ENCODE results near the gene MYO18B. TPM values are rescaled to one million over a fixed set of nuclear protein-coding genes. Genes with fewer than 3 reads are reported as not detected.
"Not testable (repeated sequence)": the region's sequence is repeated elsewhere in the genome, so short reads cannot be mapped to it uniquely, and the experiment has no call there.

Gene MYO18B
- total RNA-seq, 1 experiment from 2014 or later = 0.03 TPM

- H3K27me3 ChIP-seq (ENCODE audit: control insufficient read depth, insufficient read depth, low read length) = no peaks in the 10 kb centered on the region
- H3K36me3 ChIP-seq (replicated peaks; ENCODE audit: control insufficient read depth, insufficient read depth, low read length) = no peaks in the 10 kb centered on the region
- no peak overlapping the region for H3K4me3 ChIP-seq (ENCODE audit: insufficient read depth, low read depth, low read length)
- DNase-seq = no peak
Observed at GRCh38 chr22:25962711-25963110, 220.7 kb downstream of the MYO18B start.

DNA sequence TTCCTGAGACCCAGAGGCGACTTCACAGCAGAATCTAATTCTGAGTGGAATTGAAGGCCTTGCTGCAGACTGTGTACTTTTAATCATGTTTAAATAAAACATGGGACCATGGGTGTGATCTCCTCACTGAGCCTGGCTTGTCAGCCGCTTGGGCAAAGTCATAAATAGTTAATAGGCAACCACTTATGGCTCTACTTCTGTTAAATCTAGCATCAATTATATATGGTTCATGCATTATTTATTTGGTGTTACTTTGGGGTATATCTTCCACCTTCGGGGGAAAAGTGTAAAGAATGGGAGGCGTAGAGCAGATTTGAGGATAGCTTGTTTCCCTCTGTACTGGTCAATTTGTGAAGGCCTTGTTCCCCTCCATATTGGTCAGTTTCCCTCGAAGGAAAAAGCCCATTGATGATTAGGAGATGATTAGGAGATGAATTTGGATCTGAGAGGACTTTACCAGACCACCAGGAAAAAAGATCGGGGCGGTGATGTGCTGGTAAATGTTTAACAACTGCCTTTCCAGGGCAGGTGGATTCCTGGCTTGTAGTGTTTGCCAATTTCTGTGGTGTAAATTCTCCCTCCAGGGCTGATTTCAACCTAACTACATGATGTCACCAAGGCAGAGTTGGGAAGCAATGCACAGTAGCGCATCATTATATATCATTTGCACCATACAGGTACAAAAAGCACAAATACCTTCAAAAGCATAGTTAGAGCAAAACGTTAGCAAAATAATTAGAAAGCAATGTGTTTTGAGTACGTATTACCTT, 223.2 kb downstream of the MYO18B start:
- Histone ChIP-seq H3K36me3 (replicated peaks; ENCODE audit: control insufficient read depth, insufficient read depth, low read length) (no peaks in the 10 kb centered on the region), H3K4me3 (ENCODE audit: insufficient read depth, low read depth, low read length) (no peak overlapping the region), H3K27me3 (ENCODE audit: control insufficient read depth, insufficient read depth, low read length) (no peaks in the 10 kb centered on the region)
- no peak for DNase-seq

GRCh38 chr22:25966448-25966913, 224.5 kb downstream of the MYO18B start:
- Histone ChIP-seq H3K4me3 (ENCODE audit: insufficient read depth, low read depth, low read length) (no peak overlapping the region), H3K27me3 (ENCODE audit: control insufficient read depth, insufficient read depth, low read length) (no peaks in the 10 kb centered on the region), H3K36me3 (replicated peaks; ENCODE audit: control insufficient read depth, insufficient read depth, low read length) (no peaks in the 10 kb centered on the region)
- DNase-seq = no peak

- H3K4me3 ChIP-seq (ENCODE audit: insufficient read depth, low read depth, low read length) = no peak overlapping the region
- H3K27me3 ChIP-seq (ENCODE audit: control insufficient read depth, insufficient read depth, low read length) = no peaks in the 10 kb centered on the region
- H3K36me3 ChIP-seq (replicated peaks; ENCODE audit: control insufficient read depth, insufficient read depth, low read length) = no peaks in the 10 kb centered on the region
- DNase-seq = no peak
Observed at GRCh38 chr22:25969286-25969685, 227.3 kb downstream of the MYO18B start.

GRCh38 chr22:25969901-25970300, 227.9 kb downstream of the MYO18B start:
- H3K36me3 ChIP-seq (replicated peaks; ENCODE audit: control insufficient read depth, insufficient read depth, low read length) = no peaks in the 10 kb centered on the region
- DNase-seq = no peak
- no peaks in the 10 kb centered on the region for H3K27me3 ChIP-seq (ENCODE audit: control insufficient read depth, insufficient read depth, low read length)
- H3K4me3 ChIP-seq (ENCODE audit: insufficient read depth, low read depth, low read length) = no peak overlapping the region

DNA sequence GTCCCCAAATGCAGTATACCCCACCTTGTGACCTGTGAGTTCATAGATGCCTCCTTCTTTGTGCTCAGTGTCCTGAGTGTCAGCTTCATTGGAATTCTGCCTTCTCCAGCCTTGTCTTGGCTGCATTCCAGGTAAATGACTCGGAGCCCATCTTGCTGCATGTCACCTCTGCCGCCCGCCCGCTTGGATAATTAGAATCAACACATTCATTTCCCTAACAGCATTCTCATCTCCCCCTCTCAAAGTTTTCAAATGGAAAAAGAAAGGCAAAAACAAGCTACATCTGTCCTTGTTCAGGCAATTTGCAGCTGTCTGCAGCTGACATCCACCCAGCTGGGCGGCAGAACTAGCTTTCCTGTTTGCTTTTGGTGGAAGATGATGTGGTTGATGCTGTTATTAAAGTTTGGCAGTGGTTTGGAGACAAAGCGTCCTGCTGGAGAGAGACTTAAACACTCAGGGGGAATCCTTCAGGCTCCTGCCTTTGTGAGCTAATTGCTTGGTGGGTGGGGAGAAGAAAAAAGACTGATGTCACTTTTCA, 228.5 kb downstream of the MYO18B start:
- no peak for DNase-seq
- Histone ChIP-seq H3K36me3 (replicated peaks; ENCODE audit: control insufficient read depth, insufficient read depth, low read length) (no peaks in the 10 kb centered on the region), H3K27me3 (ENCODE audit: control insufficient read depth, insufficient read depth, low read length) (no peaks in the 10 kb centered on the region), H3K4me3 (ENCODE audit: insufficient read depth, low read depth, low read length) (no peak overlapping the region)

GRCh38 chr22:25970999-25971811, 229.2 kb downstream of the MYO18B start:
- Histone ChIP-seq H3K27me3 (ENCODE audit: control insufficient read depth, insufficient read depth, low read length) (no peaks in the 10 kb centered on the region), H3K36me3 (replicated peaks; ENCODE audit: control insufficient read depth, insufficient read depth, low read length) (no peaks in the 10 kb centered on the region), H3K4me3 (ENCODE audit: insufficient read depth, low read depth, low read length) (no peak overlapping the region)
- DNase-seq = no peak

GRCh38 chr22:25972397-25972796, 230.4 kb downstream of the MYO18B start:
- no peak for DNase-seq
- H3K27me3 ChIP-seq (ENCODE audit: control insufficient read depth, insufficient read depth, low read length) = no peaks in the 10 kb centered on the region
- no peaks in the 10 kb centered on the region for H3K36me3 ChIP-seq (replicated peaks; ENCODE audit: control insufficient read depth, insufficient read depth, low read length)
- no peak overlapping the region for H3K4me3 ChIP-seq (ENCODE audit: insufficient read depth, low read depth, low read length)

DNA sequence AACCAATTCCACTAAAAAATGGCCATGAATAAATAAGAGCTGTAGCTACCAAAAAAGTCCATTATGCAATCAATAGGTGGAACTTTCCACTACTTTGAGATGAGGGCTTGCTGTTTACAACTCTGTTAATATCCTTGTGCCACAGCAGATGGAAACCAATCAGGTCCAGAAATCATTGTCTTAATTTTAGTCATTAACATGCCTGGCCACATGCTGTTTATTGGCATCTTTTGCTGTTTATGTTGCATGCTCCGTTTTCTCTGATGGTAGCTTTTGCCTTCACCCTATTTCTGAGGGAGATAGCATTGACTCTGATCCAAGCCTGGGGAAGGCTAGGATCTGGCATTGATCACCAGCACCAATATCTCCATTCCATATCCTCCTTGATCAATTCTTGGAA, 234.4 kb downstream of the MYO18B start:
- Histone ChIP-seq H3K36me3 (replicated peaks; ENCODE audit: control insufficient read depth, insufficient read depth, low read length) (no peaks in the 10 kb centered on the region), H3K4me3 (ENCODE audit: insufficient read depth, low read depth, low read length) (no peak overlapping the region), H3K27me3 (ENCODE audit: control insufficient read depth, insufficient read depth, low read length) (no peaks in the 10 kb centered on the region)
- DNase-seq = no peak

GRCh38 chr22:25979968-25980367, 238.0 kb downstream of the MYO18B start:
- H3K27me3 ChIP-seq (ENCODE audit: control insufficient read depth, insufficient read depth, low read length) = no peaks in the 10 kb centered on the region
- DNase-seq = no peak

DNA sequence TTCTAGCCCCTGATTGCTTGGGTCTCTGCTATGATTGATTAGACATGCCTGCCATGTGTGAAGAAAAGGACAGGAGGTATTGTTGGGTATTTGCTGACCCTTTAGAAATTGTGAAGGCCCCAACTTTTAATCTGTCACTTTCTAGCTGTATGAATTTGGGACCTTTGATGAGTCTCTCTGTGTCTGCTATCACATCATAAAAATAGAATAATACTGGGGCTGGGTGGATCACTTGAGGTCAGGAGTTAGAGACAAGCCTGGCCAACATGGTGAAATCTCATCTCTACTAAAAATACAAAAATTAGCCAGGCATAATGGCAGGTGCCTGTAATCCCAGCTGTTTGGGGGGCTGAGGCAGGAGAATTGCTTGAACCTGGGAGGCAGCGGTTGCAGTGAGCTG, 242.9 kb downstream of the MYO18B start:
- DNase-seq; H3K27me3 ChIP-seq (ENCODE audit: control insufficient read depth, insufficient read depth, low read length); H3K36me3 ChIP-seq (replicated peaks; ENCODE audit: control insufficient read depth, insufficient read depth, low read length); H3K4me3 ChIP-seq (ENCODE audit: insufficient read depth, low read depth, low read length): not testable (repeated sequence)

More at GRCh38 chr22:25979968-25980367, 238.0 kb downstream of the MYO18B start:
- no peaks in the 10 kb centered on the region for H3K36me3 ChIP-seq (replicated peaks; ENCODE audit: control insufficient read depth, insufficient read depth, low read length)
- no peak overlapping the region for H3K4me3 ChIP-seq (ENCODE audit: insufficient read depth, low read depth, low read length)

- Histone ChIP-seq H3K27me3 (ENCODE audit: control insufficient read depth, insufficient read depth, low read length) (no peaks in the 10 kb centered on the region), H3K4me3 (ENCODE audit: insufficient read depth, low read depth, low read length) (no peak overlapping the region), H3K36me3 (replicated peaks; ENCODE audit: control insufficient read depth, insufficient read depth, low read length) (no peaks in the 10 kb centered on the region)
- DNase-seq = no peak
Observed at GRCh38 chr22:25987948-25988347, 246.0 kb downstream of the MYO18B start.

DNA sequence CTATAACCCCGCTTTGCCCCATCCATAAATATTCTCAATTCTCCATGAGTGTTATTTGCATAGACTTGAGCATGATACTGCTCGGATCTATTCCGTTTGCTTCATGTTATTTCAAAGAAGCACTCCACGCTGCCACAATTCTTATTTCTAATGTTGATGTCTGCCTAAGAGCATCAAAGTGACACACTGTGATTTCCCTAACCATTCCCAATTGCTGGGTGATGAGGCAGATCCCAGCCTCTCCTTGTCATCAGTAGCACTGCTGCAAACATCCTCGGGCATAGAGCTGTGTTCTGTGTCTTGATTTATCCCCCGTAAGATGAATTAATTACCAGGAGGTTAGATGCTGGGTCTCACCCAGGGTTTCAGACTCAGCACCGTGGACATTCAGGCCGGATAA, 249.0 kb downstream of the MYO18B start:
- DNase-seq = no peak
- Histone ChIP-seq H3K27me3 (ENCODE audit: control insufficient read depth, insufficient read depth, low read length) (no peaks in the 10 kb centered on the region), H3K36me3 (replicated peaks; ENCODE audit: control insufficient read depth, insufficient read depth, low read length) (no peaks in the 10 kb centered on the region), H3K4me3 (ENCODE audit: insufficient read depth, low read depth, low read length) (no peak overlapping the region)

GRCh38 chr22:25992331-25992730, 250.3 kb downstream of the MYO18B start:
- no peak overlapping the region for H3K4me3 ChIP-seq (ENCODE audit: insufficient read depth, low read depth, low read length)
- H3K27me3 ChIP-seq (ENCODE audit: control insufficient read depth, insufficient read depth, low read length) = no peaks in the 10 kb centered on the region
- DNase-seq = peak; percentile 9
- no peaks in the 10 kb centered on the region for H3K36me3 ChIP-seq (replicated peaks; ENCODE audit: control insufficient read depth, insufficient read depth, low read length)

- H3K36me3 ChIP-seq (replicated peaks; ENCODE audit: control insufficient read depth, insufficient read depth, low read length) = no peaks in the 10 kb centered on the region
- H3K4me3 ChIP-seq (ENCODE audit: insufficient read depth, low read depth, low read length) = no peak overlapping the region
- H3K27me3 ChIP-seq (ENCODE audit: control insufficient read depth, insufficient read depth, low read length) = no peaks in the 10 kb centered on the region
Observed at GRCh38 chr22:25996669-25997068, 254.7 kb downstream of the MYO18B start.

More at GRCh38 chr22:25996669-25997068, 254.7 kb downstream of the MYO18B start:
- DNase-seq = no peak
